IgD-negative memory B cell (primary cell): Measurements from ENCODE around the gene ESR1. TPM values are rescaled to one million over a fixed set of nuclear protein-coding genes. Genes with fewer than 3 reads are reported as not detected.
"Not testable (repeated sequence)": the region's sequence is repeated elsewhere in the genome, so short reads cannot be mapped to it uniquely, and the experiment has no call there.

Experiments
- H3K27ac Mint-ChIP-seq, 3 donors: one replicate each; pipeline ENCODE4 v1.8.0; 2020 to 2022; ENCODE audit warnings: mild to moderate bottlenecking in 3 of 3, mixed read lengths in 3 of 3, moderate library complexity in 1 of 3
- H3K27me3 Mint-ChIP-seq: one replicate; pipeline ENCODE4 v1.8.0; 2021; ENCODE audit warnings: mixed read lengths
- H3K36me3 Mint-ChIP-seq: one replicate; pipeline ENCODE4 v1.8.0; 2020; ENCODE audit warnings: mild to moderate bottlenecking, mixed read lengths
- H3K4me1 Mint-ChIP-seq, 3 donors: one replicate each; pipeline ENCODE4 v1.8.0; 2020 to 2022; ENCODE audit warnings: mixed read lengths in 3 of 3, mild to moderate bottlenecking in 1 of 3
- H3K4me3 Mint-ChIP-seq, 4 donors: one replicate each; pipeline ENCODE4 v1.8.0; 2020 to 2022; ENCODE audit warnings: mild to moderate bottlenecking in 4 of 4, mixed read lengths in 4 of 4, moderate library complexity in 3 of 4
- H3K9me3 Mint-ChIP-seq, 3 donors: one replicate each; pipeline ENCODE4 v1.8.0; 2020 to 2021; ENCODE audit warnings: mixed read lengths in 3 of 3, mild to moderate bottlenecking in 1 of 3
- polyA plus RNA-seq: library from polyadenylated mRNA; unstranded; fragments of 300-500 nt; fragmentation: Illumina TruSeq; gene quantifications from one replicate; pipeline ENCODE4 v1.2.3, GENCODE V29; 2021

ESR1 gene
- polyA plus RNA-seq, 1 donor from 2014 or later: 1.5 TPM

DNA sequence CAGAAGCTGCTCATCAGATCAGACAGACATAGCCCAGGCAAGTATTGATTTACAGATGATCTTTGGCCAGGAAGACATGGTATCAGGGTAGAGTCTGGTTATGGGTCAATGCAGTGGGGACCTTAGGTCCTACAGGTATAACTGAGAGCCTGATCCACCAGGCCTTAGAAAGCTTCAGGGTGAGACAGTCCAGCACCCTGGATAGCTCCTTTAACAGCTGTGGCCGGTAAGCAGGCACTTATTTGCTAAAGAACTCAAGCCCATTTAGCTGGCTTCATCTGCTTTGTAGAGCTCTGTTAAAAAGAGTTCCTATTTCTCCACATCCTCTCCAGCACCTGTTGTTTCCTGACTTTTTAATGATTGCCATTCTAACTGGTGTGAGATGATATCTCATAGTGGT lies 39.6 kb downstream of the ESR1 start:
- Mint-ChIP-seq H3K36me3 (no peaks in the 10 kb centered on the region), H3K27me3 (no peaks in the 10 kb centered on the region), H3K4me1 (no peaks in the 10 kb centered on the region), H3K9me3 (peaks cover 0 to 4% (median 0%) of the 10 kb centered on the region in 3 donors), H3K27ac (no peak overlapping the region), H3K4me3 (no peak overlapping the region)

DNA sequence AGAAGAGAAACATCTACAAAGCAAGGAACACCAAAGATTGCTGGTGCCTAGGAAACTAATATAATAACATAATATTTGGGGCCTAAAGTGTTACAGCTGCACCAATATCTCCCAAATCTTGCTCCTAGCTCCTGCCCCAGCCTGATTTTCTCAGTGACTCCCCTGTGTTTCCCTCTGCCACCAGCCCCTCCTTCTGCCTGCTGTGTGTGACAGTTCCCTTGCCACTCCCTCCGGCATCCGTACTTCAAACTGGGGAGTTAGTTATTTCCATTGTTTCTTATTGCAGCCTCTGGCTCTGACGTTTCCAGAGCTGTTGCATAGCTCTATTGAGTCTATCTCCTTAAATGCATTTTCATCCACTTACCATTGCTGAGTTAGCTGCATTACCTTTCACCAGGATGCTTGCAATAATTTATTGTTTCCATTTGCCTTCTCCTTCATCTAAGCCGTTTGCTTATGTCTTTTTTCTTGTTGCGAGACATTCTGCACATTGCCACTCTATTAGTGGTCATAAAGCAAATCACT lies 43.1 kb downstream of the ESR1 start:
- Mint-ChIP-seq H3K27ac (no peak overlapping the region), H3K27me3 (no peaks in the 10 kb centered on the region), H3K4me3 (no peak overlapping the region), H3K9me3 (peaks cover 0 to 4% (median 0%) of the 10 kb centered on the region in 3 donors), H3K4me1 (peaks cover 0 to 1% (median 0%) of the 10 kb centered on the region in 3 donors), H3K36me3 (peaks cover 2% of the 10 kb centered on the region)

DNA sequence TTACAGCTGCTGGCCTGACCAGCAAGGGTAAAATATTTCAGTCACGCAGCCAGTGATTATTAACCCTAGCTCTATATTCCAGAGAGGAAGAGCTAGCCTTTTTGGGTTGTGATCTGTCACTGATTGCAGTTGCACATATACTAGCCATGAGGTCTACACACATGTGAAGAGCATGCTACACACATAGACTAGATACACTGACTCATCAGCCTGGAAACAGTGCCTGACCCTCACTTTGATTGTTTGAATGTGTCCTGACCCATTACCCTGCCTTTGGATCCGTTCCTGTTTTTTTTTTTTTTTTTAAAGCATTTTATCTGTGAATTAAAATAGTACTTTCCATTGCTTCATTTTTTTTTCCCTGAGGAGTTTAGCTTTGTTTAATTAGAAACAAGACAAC lies 50.8 kb downstream of the ESR1 start:
- H3K4me3 Mint-ChIP-seq: no peak overlapping the region
- H3K27me3 Mint-ChIP-seq: no peaks in the 10 kb centered on the region
- H3K27ac Mint-ChIP-seq: no peak overlapping the region
- H3K36me3 Mint-ChIP-seq: peaks cover 2% of the 10 kb centered on the region
- H3K4me1 Mint-ChIP-seq: peaks cover 0 to 2% (median 0%) of the 10 kb centered on the region in 3 donors
- H3K9me3 Mint-ChIP-seq: no peaks in the 10 kb centered on the region

DNA sequence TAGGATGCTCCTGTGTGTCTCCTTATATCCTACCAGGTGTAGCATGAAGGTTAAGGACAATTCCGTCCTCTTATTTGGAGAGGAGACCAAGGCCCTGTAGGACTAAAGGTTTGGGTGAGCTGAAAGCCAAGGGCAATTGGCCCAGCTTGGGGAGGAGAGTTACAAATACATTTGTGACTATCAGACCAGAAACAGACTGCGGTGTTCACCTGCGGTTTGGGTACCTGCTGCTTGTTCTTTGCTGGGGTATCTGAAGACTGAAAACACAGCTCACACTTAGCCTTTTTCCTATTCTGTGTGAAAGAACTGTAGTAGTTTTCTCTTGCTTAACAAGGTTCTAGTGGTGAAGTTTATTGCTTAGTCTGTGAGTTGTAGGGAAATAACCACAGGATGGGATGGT lies 55.0 kb downstream of the ESR1 start:
- H3K27me3 Mint-ChIP-seq: no peaks in the 10 kb centered on the region
- H3K27ac Mint-ChIP-seq: no peak overlapping the region
- H3K9me3 Mint-ChIP-seq: peaks cover 0 to 3% (median 0%) of the 10 kb centered on the region in 3 donors
- no peak overlapping the region for H3K4me3 Mint-ChIP-seq
- peaks cover 2 to 5% (median 4%) of the 10 kb centered on the region in 3 donors for H3K4me1 Mint-ChIP-seq
- H3K36me3 Mint-ChIP-seq: no peaks in the 10 kb centered on the region

DNA sequence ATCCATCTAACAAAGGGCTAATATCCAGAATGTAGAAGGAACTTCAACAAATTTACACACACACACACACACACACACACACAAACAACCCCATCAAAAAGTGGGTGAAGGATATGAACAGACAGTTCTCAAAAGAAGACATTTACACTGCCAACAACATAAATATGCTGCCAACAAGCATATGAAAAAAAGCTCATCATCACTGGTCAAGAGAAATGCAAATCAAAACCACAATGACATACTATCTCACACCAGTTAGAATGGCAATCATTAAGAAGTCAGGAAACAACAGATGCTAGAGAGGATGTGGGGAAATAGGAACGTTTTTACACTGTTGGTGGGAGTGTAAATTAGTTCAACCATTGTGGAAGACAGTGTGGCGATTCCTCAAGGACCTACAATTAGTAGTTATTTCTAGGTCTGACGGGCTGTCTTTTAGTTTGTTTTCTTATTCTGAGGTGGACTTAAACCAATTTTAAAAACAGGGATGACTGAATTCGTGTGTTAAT lies 59.9 kb downstream of the ESR1 start:
- not testable (repeated sequence) for H3K4me1 Mint-ChIP-seq, H3K27me3 Mint-ChIP-seq, H3K4me3 Mint-ChIP-seq, H3K9me3 Mint-ChIP-seq, H3K27ac Mint-ChIP-seq, H3K36me3 Mint-ChIP-seq

DNA sequence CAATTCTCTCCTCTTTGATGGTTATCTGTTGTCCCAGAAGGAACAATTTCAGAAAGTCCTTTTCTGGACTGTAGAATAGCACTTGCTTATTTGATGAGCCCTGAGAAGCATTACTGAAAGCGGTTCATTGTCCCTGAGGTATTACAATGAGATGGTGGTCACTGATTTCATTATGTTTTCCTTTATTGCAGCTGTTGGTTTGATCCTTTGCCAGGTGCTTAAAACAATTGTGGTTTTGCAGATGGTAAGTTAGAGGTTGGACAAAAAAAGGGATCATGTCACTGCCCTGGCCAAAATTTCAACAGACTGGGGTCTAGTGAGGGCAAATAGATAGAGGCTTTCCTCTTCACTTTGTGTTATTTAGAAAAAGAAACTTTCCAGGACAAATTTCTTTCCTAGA lies 61.9 kb downstream of the ESR1 start:
- Mint-ChIP-seq H3K4me1 (peaks cover 4 to 8% (median 5%) of the 10 kb centered on the region in 3 donors), H3K36me3 (peaks cover 4% of the 10 kb centered on the region), H3K27me3 (no peaks in the 10 kb centered on the region), H3K27ac (no peak overlapping the region), H3K9me3 (peaks cover 0 to 6% (median 3%) of the 10 kb centered on the region in 3 donors), H3K4me3 (no peak overlapping the region)

DNA sequence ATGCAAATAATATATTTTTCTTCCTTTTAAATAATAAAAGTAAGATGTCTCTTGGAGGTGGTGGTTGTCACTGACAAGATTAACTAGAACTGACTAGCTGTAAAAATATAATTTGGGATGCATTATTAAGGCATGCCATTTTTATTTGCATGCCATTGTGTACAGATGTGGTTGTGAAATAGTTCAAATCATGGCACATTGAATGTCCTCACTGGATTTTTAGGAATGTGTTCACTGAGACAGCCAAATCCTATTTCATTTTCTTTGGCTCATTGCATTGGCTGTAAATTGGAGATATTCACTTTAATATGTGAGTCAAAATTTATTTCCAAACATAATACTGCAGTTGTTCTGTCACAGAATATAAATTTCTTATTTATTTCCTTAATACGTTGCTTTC lies 62.3 kb downstream of the ESR1 start:
- Mint-ChIP-seq H3K36me3 (peaks cover 4% of the 10 kb centered on the region), H3K9me3 (peaks cover 0 to 6% (median 3%) of the 10 kb centered on the region in 3 donors), H3K4me3 (no peak overlapping the region), H3K27ac (no peak overlapping the region), H3K27me3 (no peaks in the 10 kb centered on the region), H3K4me1 (peaks cover 4 to 8% (median 5%) of the 10 kb centered on the region in 3 donors)

DNA sequence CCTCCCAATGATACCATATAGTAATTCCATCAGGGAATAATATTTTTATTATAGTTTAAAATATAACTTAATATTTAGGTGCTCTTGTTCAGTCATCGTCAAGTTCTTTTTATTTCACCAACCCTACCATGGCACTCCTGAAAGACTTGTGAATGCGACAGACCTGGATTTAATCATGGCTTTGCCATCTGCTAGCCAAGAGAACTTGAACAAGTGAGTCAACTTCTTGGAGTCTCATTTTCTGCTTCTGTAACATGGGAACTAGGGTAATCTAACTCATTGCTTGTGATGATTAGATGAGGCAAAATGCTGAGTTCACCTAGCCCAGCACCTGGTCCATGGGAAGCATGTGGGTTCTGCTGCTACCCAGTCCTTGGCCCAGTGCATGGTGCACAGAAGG lies 62.9 kb downstream of the ESR1 start:
- Mint-ChIP-seq H3K4me1 (peaks cover 4 to 8% (median 5%) of the 10 kb centered on the region in 3 donors), H3K36me3 (peaks cover 4% of the 10 kb centered on the region), H3K9me3 (peaks cover 0 to 3% (median 3%) of the 10 kb centered on the region in 3 donors), H3K27ac (no peak overlapping the region), H3K4me3 (no peak overlapping the region), H3K27me3 (no peaks in the 10 kb centered on the region)

DNA sequence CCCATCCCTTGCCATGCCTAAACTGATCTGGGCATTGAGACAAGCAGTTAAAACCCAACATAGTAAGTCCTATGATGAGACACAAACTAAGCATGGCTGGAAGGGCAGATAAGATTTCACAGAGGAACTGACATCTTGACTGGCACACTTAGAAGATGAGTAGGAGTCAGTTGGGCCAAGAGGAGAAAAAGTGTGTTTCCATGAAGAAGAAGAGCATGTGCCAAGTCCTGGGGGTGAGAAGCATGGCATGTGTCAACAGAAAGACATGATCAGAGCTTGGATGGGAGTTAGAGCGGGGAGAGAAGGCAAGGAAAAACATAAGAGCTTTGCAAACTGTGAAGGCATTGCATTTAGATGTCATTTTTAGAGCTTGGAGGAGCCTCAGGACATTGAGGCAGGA lies 68.0 kb downstream of the ESR1 start:
- no peaks in the 10 kb centered on the region for H3K4me1 Mint-ChIP-seq
- peaks cover 0 to 3% (median 3%) of the 10 kb centered on the region in 3 donors for H3K9me3 Mint-ChIP-seq
- H3K27ac Mint-ChIP-seq: no peak overlapping the region
- no peaks in the 10 kb centered on the region for H3K27me3 Mint-ChIP-seq
- H3K36me3 Mint-ChIP-seq: peaks cover 5% of the 10 kb centered on the region
- no peak overlapping the region for H3K4me3 Mint-ChIP-seq

DNA sequence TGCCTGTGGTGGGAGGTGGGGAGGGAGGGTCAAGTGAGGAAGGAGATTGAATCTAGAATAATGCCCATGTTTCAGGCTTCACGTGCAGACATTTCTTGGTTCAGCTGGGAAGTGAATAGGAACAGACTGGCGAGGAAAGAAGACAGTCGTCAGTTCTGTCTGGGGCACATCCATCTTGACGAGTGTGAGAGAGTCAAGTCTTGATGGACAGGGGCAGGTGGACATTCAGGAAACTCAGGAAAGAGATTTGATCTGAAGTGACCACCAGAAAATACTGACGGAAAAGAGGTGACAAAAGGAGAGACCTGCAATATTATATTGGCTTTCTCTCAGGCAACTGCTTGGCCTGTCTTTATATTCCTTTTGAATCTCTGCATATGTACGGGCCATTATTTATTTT lies 68.6 kb downstream of the ESR1 start:
- H3K4me3 Mint-ChIP-seq: no peak overlapping the region
- H3K27ac Mint-ChIP-seq: no peak overlapping the region
- peaks cover 5% of the 10 kb centered on the region for H3K36me3 Mint-ChIP-seq
- no peaks in the 10 kb centered on the region for H3K27me3 Mint-ChIP-seq
- peaks cover 0 to 3% (median 3%) of the 10 kb centered on the region in 3 donors for H3K9me3 Mint-ChIP-seq
- no peaks in the 10 kb centered on the region for H3K4me1 Mint-ChIP-seq

DNA sequence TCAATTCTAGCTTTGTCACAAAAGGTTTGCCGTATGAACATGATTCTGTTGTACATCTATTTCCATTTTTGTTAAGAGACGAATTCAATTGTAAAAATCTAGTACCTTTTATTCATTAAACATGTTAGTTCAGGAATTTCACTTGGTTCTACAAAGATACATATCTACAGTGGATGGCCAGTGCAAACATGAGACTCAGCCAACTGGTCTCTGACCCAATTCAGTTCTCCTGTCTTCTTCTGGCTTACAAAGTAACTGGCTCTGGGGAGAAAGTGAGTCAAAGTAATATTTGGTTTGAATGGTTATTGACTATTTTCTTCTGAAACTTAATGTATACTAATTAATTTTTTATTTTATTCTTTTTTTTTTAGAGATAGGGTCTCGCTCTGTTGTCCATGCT lies 70.0 kb downstream of the ESR1 start:
- Mint-ChIP-seq H3K4me3 (no peak overlapping the region), H3K36me3 (peaks cover 6% of the 10 kb centered on the region), H3K27ac (no peak overlapping the region), H3K27me3 (no peaks in the 10 kb centered on the region), H3K9me3 (no peaks in the 10 kb centered on the region), H3K4me1 (no peaks in the 10 kb centered on the region)

DNA sequence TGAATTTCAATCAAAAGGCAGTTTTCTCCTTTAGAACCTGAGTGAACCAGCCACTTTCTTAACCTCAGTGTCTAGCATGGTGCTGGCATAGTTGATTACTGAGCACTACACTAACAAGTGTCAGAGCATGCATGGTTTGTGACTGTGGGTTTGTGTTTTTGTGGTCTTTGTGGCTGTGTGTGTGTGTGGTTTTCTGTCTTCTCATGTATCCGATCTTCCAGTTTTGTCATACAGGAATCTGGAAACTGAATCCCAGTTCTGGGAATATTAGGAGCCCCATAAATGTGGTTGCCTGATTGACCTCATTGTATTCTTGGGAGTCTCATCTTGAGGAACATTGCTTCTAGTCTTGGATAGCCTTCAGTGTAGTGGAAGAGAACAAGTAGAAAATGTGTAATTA lies 73.7 kb downstream of the ESR1 start:
- H3K27me3 Mint-ChIP-seq: no peaks in the 10 kb centered on the region
- H3K4me3 Mint-ChIP-seq: no peak overlapping the region
- no peaks in the 10 kb centered on the region for H3K9me3 Mint-ChIP-seq
- H3K36me3 Mint-ChIP-seq: peaks cover 6% of the 10 kb centered on the region
- no peak overlapping the region for H3K27ac Mint-ChIP-seq
- no peaks in the 10 kb centered on the region for H3K4me1 Mint-ChIP-seq

DNA sequence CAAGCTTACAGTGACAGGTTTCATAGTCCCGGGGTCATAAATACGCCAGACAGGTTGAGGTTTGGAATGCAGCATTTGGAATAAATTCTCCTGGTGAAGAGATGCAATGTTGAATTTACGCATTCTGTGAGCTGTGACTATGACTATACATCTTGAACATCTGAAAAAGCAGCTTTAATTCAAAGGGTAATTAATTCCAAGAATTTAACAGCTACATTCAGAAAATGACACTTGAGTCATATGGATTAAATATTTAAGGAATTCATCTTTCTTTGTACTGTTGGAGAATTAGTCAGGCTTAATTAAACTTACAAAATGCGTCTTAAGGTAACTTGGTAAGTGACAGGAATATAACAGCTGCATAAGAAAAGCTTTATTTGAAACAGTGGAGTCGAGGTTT lies 74.7 kb downstream of the ESR1 start:
- H3K27ac Mint-ChIP-seq: no peak overlapping the region
- peaks cover 6% of the 10 kb centered on the region for H3K36me3 Mint-ChIP-seq
- H3K4me1 Mint-ChIP-seq: no peaks in the 10 kb centered on the region
- H3K27me3 Mint-ChIP-seq: no peaks in the 10 kb centered on the region
- H3K4me3 Mint-ChIP-seq: no peak overlapping the region
- H3K9me3 Mint-ChIP-seq: no peaks in the 10 kb centered on the region

DNA sequence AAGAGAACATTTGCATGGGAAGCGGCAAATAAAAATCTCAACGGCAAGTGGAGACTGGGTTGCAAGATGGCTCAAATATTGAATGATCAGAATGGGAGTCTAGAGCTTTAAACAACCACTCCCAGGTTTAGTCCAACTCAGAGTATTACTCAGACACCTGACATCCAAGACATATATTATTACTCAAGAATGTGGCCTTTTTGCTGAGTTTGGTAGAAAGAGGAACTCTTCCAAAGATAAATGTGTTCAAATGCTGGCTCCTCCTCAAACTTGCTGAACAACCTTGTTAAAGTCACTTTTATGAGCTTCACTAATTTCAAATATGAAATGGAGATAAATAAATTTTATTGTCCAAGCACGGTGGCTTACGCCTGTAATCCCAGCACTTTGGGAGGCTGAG lies 77.8 kb downstream of the ESR1 start:
- Mint-ChIP-seq H3K4me3 (no peak overlapping the region), H3K9me3 (peaks cover 0 to 11% (median 2%) of the 10 kb centered on the region in 3 donors)

DNA sequence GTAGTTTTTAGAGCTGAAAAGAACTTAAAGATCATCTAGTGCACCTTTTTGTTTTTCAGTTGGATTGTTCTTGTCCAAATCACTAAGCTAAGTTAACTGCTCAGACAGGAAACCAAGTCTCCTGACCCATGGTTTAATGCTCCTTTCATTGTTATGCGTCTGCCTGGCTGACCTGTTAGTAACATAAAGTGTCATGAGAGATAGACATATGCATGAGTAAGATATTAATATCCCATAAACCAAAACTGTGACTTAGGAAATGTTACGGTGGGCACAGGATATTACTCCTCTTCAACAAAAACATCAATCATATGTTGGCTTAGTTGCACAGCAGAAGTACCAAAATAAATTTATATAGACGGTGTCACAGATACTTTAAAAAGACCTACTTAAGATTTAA lies 84.0 kb downstream of the ESR1 start:
- Mint-ChIP-seq H3K9me3 (peaks cover 4 to 15% (median 5%) of the 10 kb centered on the region in 3 donors), H3K27ac (no peak overlapping the region), H3K4me1 (peaks cover 0 to 1% (median 0%) of the 10 kb centered on the region in 3 donors), H3K27me3 (no peaks in the 10 kb centered on the region), H3K36me3 (peaks cover 4% of the 10 kb centered on the region), H3K4me3 (no peak overlapping the region)

More for the DNA sequence above, 77.8 kb downstream of the ESR1 start:
- Mint-ChIP-seq H3K27me3 (no peaks in the 10 kb centered on the region), H3K4me1 (peaks cover 0 to 1% (median 0%) of the 10 kb centered on the region in 3 donors), H3K36me3 (peaks cover 9% of the 10 kb centered on the region), H3K27ac (no peak overlapping the region)

DNA sequence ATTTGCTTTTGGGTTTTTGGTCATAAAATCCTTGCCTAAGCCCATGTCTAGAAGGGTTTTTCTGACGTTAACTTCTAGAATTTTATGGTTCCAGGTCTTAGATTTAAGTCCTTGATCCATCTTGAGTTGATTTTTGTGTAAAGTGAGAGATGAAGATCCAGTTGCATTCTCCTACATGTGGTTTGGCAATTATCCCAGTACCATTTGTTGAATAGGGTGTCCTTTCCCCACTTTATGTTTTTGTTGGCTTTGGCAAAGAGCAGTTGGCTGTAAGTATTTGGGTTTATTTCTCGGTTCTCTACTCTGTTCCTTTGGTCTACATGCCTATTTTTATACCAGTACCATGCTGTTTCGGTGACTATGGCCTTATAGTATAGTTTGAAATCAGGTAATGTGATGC lies 86.9 kb downstream of the ESR1 start:
- H3K4me1 Mint-ChIP-seq, H3K27ac Mint-ChIP-seq, H3K4me3 Mint-ChIP-seq, H3K36me3 Mint-ChIP-seq, H3K27me3 Mint-ChIP-seq: not testable (repeated sequence)
- H3K9me3 Mint-ChIP-seq: peaks cover 5 to 15% (median 7%) of the 10 kb centered on the region in 3 donors
